Ishikawa (cell line): ENCODE measurements around the gene GDI1.
A peak's percentile ranks its signal among the peaks of the same experiment; 100 is the strongest.

Experiments used
- CEBPB ChIP-seq: IDR thresholded peaks from 2 replicates; pipeline ENCODE4 v1.6.1; 2012
- CREB1 ChIP-seq: IDR thresholded peaks from 2 replicates; pipeline ENCODE4 v1.6.1; 2012; ENCODE audit warnings: low read depth
- EGR1 ChIP-seq: IDR thresholded peaks from 2 replicates; pipeline ENCODE4 v1.6.1; 2012
- EP300 ChIP-seq: IDR thresholded peaks from 2 replicates; pipeline ENCODE4 v1.6.1; 2012; ENCODE audit warnings: borderline replicate concordance
- FOXM1 ChIP-seq: IDR thresholded peaks from 2 replicates; pipeline ENCODE4 v1.6.1; 2012; ENCODE audit warnings: low read depth, borderline replicate concordance
- MAX ChIP-seq: IDR thresholded peaks from 2 replicates; pipeline ENCODE4 v1.6.1; 2012
- NFIC ChIP-seq: IDR thresholded peaks from 2 replicates; pipeline ENCODE4 v1.6.1; 2012
- RAD21 ChIP-seq: IDR thresholded peaks from 2 replicates; pipeline ENCODE4 v1.6.1; 2012; ENCODE audit warnings: low read depth
- REST ChIP-seq: IDR thresholded peaks from 2 replicates; pipeline ENCODE4 v1.6.1; 2012; ENCODE audit warnings: low read depth, mild to moderate bottlenecking
- TAF1 ChIP-seq: IDR thresholded peaks from 2 replicates; pipeline ENCODE4 v1.6.1; 2012; ENCODE audit warnings: low read depth, mild to moderate bottlenecking
- TCF12 ChIP-seq: IDR thresholded peaks from 2 replicates; pipeline ENCODE4 v1.6.1; 2012; ENCODE audit warnings: low read depth
- TEAD4 ChIP-seq: IDR thresholded peaks from 2 replicates; pipeline ENCODE4 v1.6.1; 2012
- YY1 ChIP-seq: IDR thresholded peaks from 2 replicates; pipeline ENCODE4 v1.6.1; 2012; ENCODE audit warnings: low read depth
- ZBTB7A ChIP-seq: IDR thresholded peaks from 2 replicates; pipeline ENCODE4 v1.6.1; 2012; ENCODE audit warnings: low read depth
- TF ChIP-seq, protein P1 (sequence below): IDR thresholded peaks from 2 replicates; pipeline ENCODE4 v1.6.1; 2012

Gene GDI1

DNA sequence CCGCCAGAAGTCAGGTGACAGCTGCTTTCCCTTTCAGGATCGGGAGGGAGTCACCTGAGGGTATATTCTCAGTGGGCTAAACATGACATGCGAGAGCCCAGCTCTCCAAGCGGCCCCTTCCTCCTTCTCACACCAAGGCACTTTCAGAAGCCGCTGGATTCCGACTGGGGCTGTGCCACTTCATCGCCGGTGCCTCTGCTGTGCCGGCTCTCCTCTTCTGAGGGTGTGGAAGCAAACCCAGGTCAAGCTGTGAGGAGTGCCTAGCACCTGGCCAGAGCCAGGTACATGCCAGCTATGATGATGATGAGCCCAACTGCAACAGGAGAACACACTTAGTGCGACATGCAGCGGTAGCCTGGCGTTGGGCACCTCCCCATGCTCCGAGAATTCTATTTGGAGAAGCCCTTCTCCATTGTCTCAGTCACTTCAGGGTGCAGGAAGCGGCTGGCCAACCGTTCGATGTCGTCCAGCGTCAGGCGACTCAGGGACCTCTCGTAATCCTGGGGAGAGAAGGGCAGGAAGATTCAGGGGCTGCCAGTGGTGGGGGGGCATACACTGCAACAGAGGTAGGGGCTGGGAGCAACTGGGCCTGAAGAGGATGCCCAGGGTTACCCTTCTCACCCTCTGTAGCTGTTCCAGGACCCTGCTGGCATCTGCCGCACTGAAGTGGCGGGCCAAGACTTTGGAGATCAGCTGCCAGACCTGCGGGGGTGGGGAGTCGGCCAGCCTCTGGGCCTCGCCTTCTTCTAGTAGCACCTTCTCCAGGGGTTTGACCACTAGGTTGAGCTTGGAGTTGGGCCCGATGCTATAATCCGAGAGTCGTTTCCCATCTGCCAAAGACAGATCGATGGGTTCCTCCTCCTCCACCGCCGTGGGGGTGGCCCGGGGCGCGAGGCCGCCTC is 48.4 kb downstream of the GDI1 start:
- no peak for TF ChIP-seq EGR1
- TF ChIP-seq FOXM1 = no peak
- TF ChIP-seq CREB1 = no peak
- no peak for TF ChIP-seq CEBPB

GRCh38 chrX:154486052-154486395 is 49.1 kb downstream of the GDI1 start:
- TF ChIP-seq CREB1 (no peak), NFIC (no peak), EGR1 (no peak), TEAD4 (no peak), FOXM1 (no peak), RAD21 (no peak), REST (no peak)
- TF ChIP-seq, protein P1, sequence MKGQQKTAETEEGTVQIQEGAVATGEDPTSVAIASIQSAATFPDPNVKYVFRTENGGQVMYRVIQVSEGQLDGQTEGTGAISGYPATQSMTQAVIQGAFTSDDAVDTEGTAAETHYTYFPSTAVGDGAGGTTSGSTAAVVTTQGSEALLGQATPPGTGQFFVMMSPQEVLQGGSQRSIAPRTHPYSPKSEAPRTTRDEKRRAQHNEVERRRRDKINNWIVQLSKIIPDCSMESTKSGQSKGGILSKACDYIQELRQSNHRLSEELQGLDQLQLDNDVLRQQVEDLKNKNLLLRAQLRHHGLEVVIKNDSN = peak; percentile 27

DNA sequence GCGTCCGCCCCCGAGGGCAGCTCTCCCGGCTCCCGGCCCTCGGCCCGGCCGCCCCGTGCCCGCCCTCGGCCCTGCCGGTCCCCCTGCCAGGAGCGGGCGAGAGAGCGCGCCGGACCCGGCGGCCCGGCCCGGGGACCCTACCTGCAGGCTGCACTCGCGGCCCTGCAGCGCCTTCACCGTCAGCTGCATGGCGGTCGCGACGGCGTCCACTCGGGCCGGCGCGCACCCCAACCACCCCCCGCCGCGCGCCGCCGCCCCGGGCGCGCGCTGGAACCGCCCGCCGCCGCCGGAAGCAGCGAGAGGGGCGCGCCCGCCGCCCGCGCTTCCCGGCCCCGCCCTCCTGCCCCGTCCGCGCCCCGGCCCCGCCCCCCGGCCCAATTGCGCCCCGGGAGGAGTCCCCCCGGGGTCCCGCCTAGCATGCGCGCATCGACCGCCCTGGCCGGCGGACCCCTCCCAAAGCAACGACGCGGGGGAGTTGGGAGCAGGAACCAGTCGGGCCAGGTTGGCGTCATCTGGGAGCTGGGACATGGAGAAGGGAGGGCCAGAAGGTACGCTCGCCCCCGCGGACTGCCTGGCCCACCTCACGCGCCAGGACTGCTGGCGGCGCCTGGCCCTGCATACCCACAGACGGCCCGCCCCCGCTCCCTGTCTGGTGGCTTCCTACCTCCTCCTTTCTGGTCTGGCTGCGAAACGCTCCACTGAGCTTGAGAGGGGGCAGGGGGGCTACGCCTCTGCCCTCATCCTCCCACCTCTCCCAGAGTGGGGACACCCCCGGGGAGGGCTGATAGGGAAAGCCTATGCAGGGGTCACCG is 49.6 kb downstream of the GDI1 start, which contains the start of gene UBL4A:
UBL4A (minus strand) TSS at position 220 of the 812 bp plus-strand sequence; CDS start at position 189, 31 bp downstream.
- TF ChIP-seq TCF12 = peak; percentile 53; the same call in 1 of the 2 replicates
- peak; percentile 88 for TF ChIP-seq EGR1
- TF ChIP-seq TEAD4 = 0 out of 2 replicates have a peak, but pooled peaks have one; percentile 17
- TF ChIP-seq CREB1 = no peak
- no peak for TF ChIP-seq FOXM1
- 0 out of 2 replicates have a peak, but pooled peaks have one; percentile 24 for TF ChIP-seq EP300
- no peak for TF ChIP-seq RAD21
- TF ChIP-seq ZBTB7A = peak; percentile 85
- TF ChIP-seq MAX = peak; percentile 50; the same call in 1 of the 2 replicates

- no peak for TF ChIP-seq YY1
Measured at GRCh38 chrX:154487518-154488290, 50.8 kb downstream of the GDI1 start.

DNA sequence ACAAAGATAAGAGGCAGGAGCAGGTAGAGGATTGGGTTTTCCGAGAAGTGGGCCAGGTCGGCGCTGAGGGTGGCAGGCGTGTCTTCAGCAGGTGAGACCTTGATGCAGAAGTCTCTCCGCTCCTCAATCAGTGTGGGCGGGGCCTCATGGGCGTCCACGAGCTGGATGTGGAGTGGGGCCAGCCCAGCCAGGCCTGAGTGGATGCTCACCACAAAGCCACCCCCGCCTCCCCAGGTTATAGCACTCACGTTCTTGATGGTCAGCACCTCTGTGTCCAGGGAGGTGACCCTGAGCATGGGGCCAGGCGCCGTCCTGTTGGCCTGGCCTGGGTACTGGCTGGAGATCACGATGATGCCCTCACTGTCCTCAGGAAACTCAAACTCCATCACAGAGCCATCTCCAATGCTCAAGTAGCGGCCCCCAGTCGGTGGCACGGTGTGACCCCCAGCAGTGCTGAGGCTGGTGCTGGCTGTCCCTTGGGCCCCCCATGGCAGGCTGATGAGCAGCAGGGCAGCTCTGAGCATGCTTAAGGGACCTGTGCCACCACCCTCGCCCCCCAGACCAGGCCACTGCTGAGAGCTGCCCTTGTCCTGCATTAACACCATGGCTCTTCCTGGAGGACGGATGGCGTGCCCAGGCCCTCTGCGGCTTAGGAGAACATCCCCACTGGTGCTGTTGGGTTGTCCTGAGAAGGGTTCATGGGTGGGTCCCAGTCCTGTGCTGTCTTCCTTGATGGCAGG is 51.6 kb downstream of the GDI1 start:
- no peak for TF ChIP-seq TAF1
- TF ChIP-seq RAD21 = no peak
- no peak for TF ChIP-seq TEAD4
- no peak for TF ChIP-seq YY1
- no peak for TF ChIP-seq REST
- TF ChIP-seq, protein P1 = no peak
- TF ChIP-seq ZBTB7A = no peak
- no peak for TF ChIP-seq NFIC
- no peak for TF ChIP-seq EP300
- TF ChIP-seq EGR1 = no peak
- TF ChIP-seq TCF12 = no peak
- TF ChIP-seq MAX = no peak
- no peak for TF ChIP-seq CREB1
- TF ChIP-seq FOXM1 = no peak
- TF ChIP-seq CEBPB = no peak
